Brain pericyte (primary cell): ENCODE data around the gene CYP26A1.
"Not testable (repeated sequence)": the region's sequence is repeated elsewhere in the genome, so short reads cannot be mapped to it uniquely, and the experiment has no call there.

ENCODE experiments used
- DNase-seq: peaks from one replicate; pipeline ENCODE4 v3.0.0-alpha.2; 2012; ENCODE audit warnings: low read depth, low spot score

The CYP26A1 gene

DNA sequence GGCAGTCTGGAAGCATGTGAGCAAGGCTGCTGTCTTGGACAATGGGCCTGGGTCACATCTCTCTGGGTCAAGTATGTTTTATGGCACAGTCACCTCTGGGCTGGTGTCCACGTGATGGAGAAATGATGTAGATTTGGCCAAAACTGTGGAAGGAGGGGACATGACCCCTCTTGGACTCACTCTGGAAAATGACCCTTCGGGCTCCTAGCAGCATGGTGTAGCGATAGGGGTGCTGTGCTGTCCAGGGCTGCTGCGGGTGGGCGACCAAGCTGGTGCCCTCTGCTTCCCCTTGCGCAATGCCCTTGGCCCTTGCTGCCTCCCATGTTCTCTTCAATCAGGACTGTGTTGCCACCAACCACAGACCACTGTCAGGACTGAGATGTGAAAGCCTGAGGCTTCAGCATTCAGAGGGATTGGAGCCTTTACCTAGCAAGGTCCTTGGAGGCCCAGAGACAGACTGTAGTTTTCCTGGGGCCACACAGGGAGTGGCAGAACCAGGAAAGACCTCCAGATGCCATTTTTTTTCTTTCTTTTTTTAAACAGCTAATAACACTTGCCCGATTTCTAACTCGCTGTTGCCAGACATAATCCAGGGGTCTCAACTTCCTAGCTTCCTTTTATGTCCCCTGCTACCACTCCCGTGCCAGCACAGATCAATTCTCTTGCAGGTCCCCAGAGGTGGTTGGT is 6.1 kb downstream of the CYP26A1 start:
- DNase-seq, result no peak

DNA sequence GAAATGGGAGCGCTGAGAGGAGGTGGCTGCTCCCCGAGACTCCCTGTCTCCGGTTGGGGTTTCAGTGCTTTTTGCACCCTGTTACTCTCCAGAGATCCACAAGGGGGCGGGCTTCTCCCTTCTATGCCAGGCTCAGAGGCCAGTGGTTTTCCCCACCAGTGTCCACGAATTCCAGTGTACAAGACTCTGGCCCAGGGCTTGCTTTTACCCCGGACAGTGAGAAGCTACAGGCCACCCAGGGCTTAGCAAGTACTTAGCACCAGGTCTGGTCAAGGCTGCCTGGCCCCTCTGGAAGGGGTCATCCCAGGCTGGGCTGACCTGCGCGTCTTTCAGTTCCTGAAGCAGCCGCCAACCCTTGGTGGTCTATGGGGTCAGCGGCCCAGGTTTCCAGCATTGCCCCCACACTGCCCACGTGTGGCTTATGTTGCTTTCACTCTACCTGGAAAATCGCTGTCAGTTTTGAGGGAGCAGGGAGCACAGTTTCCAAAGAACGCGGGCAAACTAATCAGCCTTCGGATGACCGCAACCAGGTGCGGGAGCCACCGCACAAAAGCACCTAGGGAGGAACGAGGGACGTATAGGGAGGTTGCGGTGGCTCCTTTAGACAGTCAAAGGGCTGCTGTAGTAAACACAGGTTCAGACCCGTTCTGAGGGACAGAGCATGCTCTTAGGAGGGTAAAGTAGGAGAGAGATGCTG is 6.8 kb downstream of the CYP26A1 start:
- no peak for DNase-seq

GRCh38 chr10:93081318-93081717 is 7.6 kb downstream of the CYP26A1 start:
- no peak for DNase-seq

DNA sequence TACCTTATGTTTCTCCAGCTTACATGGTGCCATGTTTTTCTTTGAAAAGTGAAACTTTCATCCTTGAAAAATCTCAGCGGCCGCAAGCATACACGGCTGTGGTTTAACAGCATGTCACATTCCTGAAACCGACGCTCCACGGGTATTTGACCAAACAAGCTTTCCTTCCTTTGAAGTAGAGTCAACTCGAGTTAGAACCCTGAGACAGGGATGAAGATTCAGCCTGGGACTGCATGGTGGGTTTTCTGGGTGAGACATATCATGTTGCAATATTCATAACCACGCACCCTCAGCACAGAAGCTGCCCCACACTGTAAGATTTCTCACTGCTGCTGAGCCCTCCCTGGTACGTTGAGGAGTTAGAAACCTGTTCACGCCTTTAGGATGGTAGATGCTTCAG is 8.1 kb downstream of the CYP26A1 start:
- DNase-seq, result peak; percentile 45

- no peak for DNase-seq
These were observed 10.2 kb downstream of the CYP26A1 start for GRCh38 chr10:93083743-93084539.

DNA sequence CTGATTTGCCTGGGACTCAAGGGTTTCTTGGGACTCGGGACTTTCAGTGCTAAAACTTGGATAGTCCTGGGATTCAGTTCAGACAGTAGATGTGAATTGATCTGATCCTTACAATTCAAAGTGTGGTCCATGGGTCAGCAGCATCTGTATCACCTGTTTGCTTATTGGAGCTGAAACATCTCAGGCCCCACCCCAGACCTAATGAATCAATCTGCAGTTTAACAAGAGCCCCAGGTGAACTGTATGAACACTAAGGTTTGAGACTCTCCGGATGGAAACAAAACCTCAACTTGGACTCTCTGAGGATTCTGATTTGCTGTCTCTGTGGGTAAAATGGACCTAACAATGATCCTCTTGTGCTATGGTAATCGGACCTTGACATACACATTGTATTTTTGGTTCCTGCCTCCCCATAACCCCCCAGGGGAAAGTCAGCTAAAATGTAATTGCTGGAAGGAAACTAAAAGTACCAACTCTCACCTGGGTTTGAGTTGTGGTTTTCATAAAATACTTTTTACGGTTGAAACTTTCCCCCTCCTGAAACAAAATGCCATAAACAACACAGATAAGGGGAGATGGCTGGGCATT is 11.7 kb downstream of the CYP26A1 start:
- no peak for DNase-seq

DNA sequence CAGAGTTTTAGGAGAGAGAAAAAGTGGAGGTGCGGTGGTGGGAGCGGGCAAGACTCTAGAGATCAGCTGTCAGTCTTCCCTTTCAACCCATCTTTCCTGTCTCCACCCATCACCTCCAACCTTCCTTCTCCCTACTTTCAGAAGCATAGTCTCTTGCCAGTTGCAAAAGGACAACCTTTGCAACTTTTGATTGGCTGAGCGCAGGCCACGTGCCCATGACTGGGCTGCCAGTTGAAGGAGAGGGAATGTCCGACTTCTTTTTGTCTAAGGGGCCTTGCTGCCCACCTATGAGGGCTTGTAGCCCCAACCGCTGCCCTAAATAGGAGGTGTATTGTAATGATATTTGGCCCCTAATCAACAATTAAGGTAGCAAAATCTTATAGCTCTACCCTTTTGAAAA is 12.6 kb downstream of the CYP26A1 start:
- no peak for DNase-seq

- no peak for DNase-seq
These were observed 14.2 kb downstream of the CYP26A1 start for GRCh38 chr10:93087846-93088245.

DNA sequence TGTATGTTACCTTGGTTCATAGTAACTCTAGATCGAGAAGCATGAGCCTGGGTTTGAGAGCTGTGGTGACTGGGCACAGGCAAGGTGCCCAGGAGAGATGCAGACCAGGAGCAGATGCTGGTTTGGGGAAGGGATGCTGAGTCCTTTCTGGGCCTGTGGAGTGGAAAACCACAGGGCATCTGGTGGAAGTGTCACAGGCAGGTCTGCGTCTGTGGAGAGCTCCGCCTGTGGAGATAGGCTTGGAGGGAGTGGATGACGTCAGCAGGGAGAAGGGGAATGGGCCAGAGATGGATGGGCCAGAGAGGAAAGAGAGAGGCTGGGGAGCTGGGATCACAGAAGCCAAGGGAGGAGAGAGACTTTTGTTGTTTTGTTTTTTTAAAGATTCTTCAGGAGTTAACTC is 14.8 kb downstream of the CYP26A1 start:
- no peak for DNase-seq

DNA sequence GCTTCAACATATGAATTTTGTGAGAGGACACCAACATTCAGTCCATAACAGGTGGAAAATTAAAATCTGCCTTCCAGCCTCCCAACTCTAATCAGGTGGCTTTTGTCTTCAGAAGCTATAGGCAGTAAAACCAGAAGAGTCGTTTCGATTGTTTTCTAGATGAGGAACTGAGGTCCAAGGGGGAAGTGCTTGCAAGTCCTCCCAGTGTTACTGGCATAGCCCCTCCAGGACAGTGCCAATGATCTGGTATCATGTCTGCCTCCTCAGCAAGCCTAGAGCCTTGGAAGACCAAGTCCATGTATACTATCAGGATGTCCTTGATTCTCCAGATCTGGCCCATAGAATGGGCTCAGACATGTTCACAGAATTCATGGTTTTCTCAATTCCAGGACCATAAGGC is 16.9 kb downstream of the CYP26A1 start:
- DNase-seq, result no peak

DNA sequence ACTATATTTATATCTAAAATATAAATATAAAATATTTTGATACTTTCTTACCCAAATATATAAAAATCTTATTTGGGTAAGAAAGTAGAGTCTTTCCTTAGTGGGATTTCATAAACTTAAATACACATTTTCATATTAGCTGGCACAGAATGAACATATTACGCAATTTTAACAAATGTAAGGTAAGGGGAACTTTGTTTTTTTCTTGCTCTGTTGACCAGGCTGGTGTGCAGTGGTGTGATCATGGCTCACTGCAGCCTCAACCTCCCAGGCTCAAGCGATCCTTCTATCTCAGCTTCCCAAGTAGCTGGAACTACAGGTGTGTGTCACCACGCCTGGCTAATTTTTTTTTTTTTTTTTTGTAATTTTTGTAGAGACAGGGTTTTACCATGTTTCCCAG is 18.3 kb downstream of the CYP26A1 start:
- no peak for DNase-seq

DNA sequence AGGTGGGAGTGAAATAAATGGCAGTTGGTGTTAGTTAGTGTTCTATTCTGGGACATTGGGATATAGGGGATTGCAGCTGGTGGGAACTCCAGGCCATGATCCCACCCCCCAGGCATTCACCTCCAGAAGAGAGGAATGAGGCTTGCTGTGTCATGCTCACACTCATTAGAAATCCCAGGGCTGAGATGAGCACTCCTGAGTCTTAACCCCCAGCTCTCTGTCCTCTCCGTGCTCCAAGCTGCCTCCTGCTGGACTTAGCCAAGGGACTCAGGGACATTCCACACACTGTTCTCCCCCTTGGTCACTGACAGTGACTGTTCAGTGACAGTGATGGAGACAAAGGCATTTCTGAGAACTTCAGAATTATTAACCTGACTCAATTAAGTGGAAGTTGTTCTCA is 21.5 kb downstream of the CYP26A1 start:
- DNase-seq, result no peak

DNA sequence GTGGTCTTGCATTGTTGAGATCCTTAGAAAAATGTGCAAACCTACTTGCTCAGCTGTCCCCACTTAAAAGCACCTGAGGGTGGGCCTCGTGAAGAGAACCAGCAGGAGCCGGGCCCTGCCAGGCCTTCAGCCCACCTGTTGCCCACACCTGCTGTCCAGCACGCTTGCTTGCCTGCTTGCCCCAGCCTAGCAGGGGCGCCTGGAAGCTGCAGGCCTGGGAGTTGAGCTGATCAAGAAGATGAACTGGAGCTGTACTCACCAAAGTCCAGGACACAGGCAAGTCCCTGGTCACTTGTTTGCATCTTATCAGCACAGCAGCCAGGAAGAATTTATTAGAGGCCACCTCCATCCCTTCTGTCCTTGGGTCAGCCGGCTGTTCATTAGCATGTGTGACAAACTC is 23.2 kb downstream of the CYP26A1 start:
- no peak for DNase-seq

DNA sequence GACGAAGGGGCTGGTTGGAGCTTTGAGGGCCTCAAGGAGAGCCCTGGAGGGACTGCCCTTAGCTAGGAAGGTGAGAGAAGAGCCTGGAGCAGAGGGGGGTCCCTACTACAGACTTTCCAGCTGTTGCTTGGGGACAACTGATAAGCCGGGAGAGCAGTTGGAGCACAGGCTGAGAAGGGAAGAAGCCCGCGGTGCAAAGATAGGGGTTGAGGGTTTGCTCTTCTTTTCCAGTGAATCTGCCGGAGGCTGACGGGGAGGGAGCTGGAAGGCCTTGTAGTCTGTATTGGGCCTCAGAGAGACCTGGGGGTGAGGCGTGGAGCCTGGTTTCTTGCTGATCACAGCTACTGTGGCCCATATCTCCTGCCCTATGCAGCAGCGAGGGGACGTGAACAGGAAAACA is 23.7 kb downstream of the CYP26A1 start:
- no peak for DNase-seq

- no peak for DNase-seq
These were observed 25.1 kb downstream of the CYP26A1 start for GRCh38 chr10:93098816-93099215.

- DNase-seq, result no peak
These were observed 26.0 kb downstream of the CYP26A1 start for GRCh38 chr10:93099670-93100069.

GRCh38 chr10:93101148-93101547 is 27.5 kb downstream of the CYP26A1 start:
- not testable (repeated sequence) for DNase-seq

DNA sequence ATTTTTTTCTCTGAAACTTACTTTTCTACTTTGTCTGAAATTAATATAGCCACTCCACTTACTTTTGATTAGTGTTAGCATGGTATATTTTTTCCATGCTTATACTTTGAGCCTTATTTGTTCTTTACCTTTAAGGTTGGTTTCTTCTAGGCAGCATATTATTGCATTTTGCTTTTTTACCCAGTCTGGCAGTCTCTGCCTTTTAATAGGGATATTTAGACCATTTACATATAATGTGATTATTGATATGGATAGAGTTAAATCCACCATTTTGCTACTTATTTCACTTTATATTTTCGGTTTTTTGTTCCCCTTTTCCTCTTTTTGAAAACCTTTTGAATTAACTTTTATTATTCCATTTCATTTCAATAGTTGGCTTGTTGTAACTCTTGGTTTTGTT is 30.3 kb downstream of the CYP26A1 start:
- no peak for DNase-seq

- no peak for DNase-seq
These were observed 33.0 kb downstream of the CYP26A1 start for GRCh38 chr10:93106631-93107072.

DNA sequence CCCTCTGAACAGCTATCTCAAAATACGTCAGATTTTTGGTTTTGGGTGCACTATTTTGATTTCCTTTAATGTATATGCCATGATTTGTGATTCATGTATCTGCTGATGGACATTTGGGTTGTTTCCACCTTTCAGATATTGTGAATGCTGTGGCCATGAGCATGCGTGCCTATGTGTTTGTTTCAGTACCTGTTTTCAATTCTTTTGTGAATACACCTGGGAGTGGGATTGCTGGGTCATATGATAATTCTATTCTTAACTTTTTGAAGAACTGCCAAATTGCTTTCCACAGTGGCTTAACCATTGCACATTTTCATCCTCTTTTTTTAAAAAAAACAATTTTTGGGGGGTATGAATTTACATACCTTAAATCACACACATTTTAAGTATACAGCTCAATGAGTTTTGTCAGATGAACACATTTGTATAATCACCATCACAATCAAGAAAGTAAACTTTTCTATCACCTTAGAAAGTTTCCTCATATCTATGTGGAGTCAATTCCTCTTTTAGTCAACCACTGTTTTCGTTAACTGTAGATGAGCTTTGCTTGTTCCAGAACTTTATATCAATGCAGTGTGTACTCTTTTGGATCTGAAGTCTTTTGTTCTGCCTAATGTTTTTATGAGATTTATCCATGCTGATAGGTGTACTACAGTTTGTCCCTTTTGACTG is 36.9 kb downstream of the CYP26A1 start:
- no peak for DNase-seq

GRCh38 chr10:93113042-93113441 is 39.3 kb downstream of the CYP26A1 start:
- DNase-seq, result no peak
